NCI-H345 treated with DMSO at 0.1 percent for 48 hours (cell line): ENCODE measurements around the gene CPZ.

ENCODE experiments used
- DNase-seq: peaks from one replicate; lab custom pipeline; 2025; ENCODE audit not compliant: unreplicated experiment; lab: John Stamatoyannopoulos, UW

CPZ gene

DNA sequence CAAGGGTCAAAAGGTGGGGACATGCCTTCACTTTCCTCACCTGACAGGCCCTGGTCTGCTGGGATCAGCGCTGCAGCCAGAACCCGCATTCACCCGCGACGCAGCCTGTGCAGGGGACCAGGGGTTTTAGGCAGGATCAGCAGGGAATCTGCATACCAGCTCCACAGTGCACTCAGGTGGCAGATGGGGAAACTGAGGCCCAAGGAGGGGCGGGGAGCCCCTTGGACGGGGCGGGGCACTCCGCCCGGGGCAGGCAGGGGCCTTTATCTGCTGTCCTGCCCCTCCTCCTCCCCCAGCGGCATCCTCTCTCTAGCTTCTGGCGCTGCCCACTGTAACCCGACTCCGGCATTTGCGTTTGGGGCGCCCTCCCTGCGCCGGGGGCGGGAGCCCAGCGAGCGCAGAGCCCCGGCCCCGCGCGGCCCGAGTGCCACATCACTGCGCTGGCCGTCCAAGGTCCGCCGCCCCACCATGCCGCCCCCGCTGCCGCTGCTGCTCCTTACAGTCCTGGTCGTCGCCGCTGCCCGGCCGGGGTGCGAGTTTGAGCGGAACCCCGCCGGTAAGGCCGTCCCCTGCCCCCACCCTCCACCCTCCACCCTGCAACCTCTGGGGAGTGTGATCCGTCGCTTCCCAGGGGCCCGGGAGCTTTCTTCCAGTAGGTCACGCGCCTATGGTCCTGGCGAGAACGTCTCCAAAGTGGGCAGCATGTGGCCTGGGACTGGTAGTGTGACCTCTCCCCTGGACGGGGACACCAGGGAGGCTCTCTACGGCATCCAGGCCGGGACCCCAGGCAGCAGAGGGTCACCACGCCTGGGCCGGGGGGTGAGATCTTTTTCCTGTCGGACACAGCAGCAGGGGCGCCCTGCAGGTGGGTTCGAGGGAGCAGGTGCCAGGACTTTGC is at the start of gene CPZ:
TSS of gene CPZ (plus strand) at position 400 of the 898 bp plus-strand sequence. CDS start at position 469, 69 bp downstream.
- no peak for DNase-seq

DNA sequence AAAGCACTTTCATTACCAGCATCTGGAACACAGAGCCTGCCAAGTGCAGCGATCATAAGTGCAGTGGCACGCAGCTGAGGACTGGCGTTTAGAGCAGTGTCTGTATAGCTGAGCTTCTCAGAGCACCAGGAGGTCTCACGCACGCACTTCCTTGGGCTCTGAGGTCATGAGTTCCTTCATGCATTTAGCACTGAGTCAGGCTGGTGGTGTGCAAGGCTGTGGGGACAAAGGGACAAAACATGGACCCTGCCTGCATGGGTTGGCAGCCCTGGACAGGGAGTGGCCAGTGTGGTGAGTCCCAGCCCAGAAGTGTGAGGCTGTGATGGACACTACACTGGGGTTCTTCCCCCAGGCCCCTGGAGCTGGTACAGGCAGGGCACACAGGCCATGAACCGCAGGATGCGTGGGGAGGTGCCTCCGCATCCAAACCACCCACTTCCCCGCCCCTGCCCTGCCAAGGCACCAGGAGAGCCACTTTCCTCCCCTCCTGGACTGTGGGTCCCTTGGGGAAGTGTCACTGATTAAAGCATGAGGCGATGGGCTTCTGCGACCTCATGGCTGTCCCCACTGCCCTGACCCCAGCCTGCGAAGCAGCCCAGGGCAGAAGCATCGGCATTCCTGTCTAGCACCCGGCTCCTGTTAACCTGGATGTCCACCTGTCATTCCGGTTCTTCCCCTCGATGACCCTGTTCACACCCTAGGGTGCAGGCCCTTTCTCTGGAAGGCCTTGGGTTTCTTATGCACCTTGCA is 49.6 kb upstream of the CPZ start:
- no peak for DNase-seq

DNA sequence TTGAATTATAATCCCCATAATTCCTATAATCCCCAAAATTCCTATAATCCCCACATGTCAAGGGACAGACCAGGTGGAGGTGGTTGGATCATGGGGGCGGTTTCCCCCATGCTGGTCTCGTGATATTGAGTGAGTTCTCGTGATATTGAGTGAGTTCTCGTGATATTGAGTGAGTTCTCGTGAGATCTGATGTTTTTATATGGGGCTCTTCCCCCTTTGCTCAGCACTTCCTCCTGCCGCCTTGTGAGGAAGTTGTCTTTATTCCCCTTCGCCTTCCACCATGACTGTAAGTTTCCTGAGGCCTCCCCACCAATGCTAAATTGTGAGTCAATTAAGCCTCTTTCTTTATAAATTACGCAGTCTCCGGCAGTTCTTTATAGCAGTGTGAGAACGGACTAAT is 48.9 kb upstream of the CPZ start:
- no peak for DNase-seq

DNA sequence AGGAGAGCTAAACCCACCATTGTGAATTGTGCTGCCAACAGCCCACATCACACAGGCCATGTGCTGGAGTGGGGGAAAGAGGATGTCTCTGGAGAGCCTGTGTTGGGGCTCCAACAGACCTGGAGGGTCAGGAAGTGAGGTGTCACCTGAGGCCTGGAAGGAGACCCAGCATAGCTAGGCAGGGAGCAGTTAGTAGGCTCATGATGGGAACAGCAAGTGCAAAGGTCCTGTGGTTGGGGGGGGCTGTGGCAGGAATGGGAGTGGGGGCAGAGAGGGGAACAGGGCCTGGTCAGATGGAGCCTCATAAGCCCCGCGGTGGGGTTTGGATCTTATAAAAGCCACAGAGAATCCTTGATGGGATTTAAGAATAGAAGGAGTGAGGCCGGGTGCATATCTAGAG is 48.3 kb upstream of the CPZ start:
- no peak for DNase-seq

DNA sequence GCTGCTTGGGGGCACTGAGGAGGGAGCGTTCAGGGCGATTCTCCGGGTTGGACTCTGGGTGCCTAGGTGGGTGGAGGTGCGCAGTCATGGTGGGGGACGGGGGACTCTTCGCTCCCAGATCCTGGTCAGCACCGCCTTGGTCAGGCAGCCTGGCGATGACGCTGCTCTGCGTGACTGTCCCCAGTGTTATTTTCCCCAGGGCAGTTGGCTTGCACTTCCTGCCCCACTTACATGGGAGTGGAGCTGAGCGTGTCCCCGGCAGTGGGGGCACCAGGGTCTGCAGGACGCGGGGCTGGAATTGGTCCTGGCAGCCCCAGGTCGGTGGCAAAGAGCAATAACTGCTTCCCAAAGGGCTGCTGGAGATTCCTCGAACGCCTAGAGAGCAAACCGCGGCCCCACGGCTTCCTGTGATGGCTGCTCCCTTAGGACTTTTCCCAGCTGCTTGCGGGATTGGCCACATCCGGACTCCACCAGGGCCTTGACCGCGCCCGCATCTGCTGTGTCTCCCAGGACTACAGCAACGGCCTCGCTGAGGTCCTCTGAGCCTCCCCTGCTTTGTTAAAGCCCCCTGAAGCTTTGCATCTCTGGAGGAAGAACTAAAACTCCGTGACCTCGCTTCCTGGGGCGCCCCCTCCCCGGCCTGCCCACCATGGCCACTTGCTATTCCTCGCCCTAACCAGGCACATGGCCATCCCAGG is 47.7 kb upstream of the CPZ start:
- DNase-seq, result no peak

DNA sequence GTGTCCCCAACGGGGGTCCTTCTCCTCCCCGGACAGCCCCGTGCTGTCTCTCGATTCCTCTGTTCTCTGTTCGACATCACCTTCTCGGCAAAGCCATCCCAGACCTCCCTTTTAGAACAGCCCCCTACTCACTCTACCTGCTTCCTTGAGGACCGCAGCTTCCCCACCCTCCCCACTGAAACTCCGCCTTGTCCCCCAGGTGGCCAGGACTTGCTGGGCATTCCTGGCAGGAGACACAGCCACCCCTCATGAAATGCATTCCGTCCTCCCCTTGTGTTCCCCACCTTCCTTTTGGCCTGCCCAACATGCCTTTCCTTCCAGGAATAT is 47.2 kb upstream of the CPZ start:
- DNase-seq, result no peak

DNA sequence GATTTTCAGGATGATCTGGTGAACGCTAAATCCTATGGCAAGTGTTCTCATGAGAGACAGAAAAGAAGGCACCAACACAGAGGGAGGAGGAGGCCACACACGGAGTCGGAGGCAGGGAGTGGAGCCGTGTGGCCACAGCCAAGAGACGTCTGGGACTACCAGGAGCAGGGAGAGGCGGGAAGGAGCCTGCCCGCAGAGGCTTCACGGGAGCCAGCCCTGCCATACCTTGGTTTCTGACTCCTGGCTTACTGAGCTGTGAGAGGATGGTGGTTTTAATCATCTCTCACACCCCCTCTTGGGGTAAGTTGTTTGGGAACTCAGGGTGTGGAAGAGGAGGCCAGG is 45.8 kb upstream of the CPZ start:
- no peak for DNase-seq

DNA sequence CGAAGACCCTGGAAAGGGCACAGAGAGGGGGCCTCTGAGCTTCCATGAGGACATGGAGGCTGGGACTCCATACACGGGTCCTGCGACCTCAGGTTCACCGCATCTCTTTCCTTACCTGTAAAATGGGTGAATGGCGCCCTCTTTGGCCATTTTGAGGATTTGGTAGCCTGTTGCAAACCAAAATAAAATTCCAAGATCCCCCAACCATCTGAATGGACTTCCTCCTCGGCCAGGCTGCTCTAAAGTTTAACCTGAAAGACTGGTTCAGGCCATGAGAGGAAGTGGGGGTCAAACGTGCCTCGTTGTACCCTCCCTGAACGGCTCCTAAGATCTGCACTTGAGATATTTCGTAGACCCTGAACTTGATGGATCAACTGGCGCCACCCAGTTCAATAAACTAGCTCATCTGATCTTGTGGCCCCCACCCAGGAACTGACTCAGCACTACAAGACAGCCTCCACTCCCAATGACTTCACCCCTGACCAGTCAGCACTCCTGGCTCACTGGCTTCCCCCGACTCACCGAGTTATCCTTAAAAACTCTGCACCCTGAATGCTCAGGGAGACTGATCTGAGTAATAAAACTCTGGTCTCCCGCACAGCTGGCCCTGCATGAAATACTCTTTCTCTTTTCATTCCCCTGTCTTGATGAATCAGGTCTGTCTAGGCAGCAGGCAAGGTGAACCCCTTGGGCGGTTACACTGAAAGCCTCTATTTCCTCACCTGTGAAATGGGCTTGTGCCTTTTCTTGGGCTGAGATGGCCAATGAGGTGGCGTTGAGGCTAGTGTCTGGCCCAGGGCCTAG is 45.3 kb upstream of the CPZ start:
- DNase-seq, result no peak

DNA sequence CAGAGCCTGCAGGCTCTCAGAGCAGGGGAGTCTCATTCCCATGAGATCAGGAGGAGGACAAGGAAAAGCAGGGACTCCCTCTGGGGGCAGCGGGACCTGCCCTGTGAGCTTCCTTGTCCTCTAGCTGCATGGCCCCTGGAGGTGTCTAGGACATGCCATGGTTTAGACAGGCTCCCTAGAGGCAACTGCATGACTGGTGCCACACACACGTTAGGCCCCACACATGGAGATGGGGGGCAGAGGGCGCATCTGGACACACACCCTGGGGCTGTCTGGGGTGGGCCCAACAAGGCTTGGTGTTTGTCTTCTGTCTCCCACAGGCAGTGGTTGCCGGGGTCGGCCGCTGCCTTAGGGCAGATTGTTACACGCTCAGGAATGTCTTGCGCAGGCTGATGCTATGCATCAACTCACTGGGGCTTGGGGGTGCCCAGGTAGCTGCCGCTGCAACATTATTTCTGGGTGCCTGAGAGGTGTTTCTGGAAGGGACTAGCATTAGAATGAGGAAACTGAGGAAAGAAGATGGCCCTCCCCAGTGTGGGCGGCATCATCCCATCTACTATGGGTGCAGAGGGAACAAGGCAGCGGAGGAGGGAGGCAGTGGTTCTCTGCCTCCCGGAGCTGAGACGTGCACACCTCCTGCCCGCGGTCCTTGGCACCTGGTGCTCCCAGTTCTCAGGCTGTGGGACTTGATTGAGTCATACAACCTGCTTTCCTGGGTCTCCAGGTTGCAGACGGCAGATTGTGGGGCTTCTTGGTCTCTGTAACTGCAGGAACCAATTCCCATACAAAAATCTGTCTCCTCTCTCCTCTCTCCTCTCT is 44.4 kb upstream of the CPZ start:
- DNase-seq, result no peak

DNA sequence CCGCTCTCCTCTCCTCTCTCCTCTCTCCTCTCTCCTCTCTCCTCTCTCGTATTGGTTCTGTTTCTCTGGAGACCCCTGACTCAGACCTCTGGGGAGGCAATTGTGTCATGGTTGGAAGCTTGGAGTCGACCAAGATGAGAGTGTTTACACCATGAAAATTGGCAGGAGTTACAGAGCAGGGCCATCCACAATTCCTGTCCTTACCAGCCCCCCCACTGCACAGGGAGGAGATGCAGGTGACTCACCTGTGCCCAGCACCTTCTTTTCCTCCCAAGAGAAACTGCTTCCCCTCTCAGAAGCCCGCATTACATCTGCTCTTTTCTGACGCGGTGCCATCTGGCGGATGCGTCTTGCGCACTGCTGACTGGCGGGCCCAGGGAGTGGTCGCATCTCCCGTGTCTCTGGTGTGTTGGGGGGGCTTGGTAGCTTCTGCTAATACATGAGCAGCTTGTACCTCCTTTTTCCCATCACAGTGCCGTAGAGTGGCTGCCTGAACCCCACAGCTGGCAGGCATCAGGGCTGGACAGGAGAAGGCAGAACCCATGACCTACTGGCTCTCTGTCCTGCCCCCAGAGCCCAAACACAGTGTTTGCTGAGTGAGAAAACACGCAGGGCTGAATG is 43.7 kb upstream of the CPZ start:
- DNase-seq, result no peak

DNA sequence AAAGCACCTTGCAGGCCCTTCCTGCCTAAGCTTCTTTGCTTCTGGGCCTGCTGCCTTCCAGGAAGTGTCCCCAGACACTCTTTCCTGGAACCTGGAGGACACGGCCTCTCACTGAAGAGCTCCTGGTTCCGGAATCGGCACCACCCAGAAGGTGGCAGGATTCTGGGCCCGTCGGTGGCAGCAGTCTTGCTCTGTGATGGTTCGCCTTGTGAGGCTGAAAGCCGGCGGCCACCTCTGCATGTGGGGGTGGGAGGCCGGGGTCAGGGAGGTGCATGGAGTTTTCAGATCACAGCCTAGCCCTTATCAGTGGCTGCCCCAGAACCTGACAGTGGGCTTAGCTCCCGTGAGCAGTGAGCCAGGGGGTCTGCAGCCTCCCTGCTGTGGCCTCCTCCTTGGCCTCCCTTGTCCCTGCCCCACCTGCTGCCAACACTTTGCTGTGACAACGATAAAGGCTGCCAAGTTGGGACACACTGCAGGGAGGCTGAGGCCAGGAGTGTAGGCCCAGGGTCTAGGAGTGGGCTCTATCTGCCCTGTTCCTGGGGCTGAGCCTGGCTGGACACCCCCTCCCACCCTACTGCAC is 43.1 kb upstream of the CPZ start:
- DNase-seq, result no peak

DNA sequence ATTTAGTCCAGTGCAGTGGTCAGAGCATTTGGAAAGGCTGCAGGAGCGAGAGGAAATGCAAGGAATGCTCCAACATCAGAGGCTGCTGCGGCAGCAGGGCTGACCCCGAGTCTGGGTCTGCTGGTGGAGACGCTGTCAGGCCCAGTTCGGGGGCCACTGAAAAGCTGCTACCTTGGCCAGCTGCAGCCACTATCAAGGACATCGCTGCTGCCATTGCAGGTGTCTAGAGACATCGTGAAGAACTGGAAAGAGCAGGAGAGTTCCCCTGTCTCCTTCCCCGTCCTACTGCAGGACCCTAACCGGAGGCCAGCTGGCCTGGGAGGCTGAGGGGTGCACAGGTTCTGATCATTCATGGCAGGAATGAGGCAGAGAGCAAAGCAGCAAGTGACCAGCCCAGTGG is 41.9 kb upstream of the CPZ start:
- DNase-seq, result no peak

DNA sequence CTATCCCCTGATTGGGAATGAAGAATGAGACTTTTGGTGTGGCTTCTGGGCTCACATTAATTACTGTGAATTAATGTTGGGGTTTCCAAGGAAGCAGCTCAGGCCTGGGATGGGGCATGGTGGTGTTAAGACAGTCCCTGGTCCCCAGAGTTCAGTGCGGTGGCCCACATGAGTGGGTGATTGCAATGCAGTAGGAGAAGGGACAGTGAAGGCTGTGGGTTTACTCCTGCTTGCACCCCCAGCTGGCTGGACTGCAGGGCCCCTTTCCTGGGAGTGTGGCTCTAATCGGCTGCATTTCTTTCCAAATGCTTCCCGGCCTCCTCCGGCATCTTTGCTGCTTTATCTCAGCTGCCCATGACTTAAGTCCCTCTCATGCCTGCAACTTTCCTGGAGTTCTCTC is 40.5 kb upstream of the CPZ start:
- no peak for DNase-seq

DNA sequence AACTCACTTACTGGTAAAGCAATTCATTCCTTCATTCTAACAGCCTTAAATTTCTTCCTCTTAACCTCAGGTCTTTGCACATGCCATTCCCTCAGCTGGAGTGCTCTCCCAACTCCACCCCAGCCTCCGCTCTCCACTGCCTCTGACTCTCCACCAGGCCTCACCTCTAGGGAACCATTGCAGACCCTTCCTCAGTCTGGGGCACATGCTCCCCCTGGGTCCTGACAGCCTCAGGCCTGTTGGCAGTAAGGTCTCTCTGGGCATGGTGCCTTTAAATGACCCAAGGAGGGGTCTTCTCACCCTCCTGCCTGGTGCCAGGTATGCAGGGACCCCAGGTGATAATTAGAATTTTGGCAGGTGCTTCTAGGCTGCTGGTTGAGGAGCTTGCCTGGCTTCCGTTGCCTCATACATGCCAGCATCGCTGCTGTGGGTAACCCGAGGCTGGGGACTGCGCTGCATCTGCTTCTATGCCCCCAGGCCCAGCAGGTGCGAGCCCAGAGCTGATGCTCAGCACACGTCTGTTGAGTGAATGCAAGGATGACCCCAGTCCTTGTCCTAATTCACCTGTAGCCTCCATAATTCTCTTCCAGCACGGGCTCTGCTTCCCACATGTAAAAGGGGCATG is 39.9 kb upstream of the CPZ start:
- no peak for DNase-seq

DNA sequence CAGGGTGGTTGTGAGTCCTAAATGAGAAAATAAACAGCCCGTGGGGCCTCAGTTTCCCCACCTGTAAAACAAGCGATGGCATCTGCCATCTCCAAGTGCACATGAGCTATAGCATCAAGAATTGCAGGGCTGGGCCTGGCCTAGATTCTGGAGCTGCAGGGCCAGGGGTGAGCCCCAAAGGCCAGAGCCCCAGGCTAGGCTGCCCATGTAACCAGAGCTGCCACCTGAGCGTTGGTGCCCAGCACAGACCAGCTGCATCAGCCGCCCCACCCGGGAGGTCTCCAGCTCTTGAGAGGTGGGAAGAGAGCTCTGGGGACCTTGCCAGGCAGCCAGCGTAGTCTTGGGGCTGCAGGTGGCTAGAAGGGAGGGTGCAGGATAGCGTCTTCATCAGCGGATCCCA is 39.3 kb upstream of the CPZ start:
- no peak for DNase-seq

DNA sequence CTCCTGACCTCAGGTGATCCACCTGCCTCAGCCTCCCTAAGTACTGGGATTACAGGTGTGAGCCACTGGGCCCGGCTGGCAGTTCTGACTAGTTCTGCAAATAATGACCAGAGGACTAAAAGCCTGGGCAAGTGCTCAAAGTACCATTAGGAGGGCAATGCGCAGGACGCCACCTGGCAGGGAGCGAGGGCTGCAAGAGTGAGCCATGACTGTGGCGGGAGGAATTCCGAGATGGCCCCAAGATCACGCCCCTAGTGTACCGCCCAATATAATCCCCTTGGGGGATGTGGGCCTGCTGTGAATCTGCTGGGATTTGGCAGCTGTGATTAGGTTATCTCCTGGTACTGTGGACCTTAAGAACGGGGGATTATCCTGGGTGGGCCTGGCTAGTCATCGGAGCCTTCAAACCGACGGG is 38.6 kb upstream of the CPZ start:
- DNase-seq, result no peak

DNA sequence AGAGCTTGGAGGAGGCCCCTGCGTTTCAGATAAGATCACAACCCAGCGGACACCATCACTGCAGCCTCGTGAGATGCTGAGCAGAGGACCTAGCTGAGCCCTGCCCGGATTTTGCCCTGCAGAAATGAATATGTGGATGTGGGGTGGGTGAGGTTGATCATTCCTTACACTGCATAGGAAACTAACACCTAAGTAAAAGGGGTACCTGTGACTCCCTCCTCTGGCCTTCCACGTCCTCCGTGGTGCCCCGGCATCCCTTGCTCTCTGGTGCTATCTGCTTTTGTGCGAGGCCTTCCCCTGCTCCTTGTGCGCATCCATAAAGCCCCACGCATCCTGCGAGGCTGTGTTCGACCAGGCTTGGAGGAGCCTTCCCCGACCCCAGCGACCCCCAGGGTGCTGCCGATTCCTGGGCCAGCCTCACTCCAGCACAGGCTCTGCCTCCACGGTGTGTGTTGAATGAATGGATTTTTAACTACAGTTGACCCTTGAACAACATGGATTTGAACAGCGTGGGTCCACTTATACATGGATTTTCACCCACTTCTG is 37.9 kb upstream of the CPZ start:
- DNase-seq, result no peak

DNA sequence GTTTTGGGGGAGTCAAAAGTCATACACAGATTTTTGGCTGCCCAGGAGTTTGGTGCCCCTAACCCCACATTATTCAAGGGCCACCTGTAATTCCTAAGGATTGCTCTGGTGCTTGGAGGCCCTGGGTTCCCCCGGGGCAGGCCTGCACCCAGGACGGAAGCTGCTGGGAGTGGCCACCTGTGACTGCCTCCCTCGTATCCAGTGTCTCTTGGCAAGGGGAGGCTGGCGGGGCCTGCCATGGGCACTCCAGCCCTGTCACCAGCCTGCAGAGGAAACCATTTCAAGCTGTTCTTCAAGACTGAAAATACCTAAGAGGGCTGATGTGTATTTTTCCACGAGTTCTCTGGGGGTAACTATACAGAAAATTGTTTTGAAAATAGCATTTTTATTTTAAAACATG is 36.8 kb upstream of the CPZ start:
- DNase-seq, result no peak
